Activated T-helper 2 cell treated with anti-CD3 and anti-CD28 coated beads, Interferon-gamma antibody, Interleukin-2, Interleukin-4, amounts not matched to agents 10 μg/mL and 5 μg/mL and 100 μg/mL, durations not matched to agents 14 hours and 24 hours and 36 hours (primary cell): Measurements from ENCODE around the gene FBXO33. TPM values are rescaled to one million over a fixed set of nuclear protein-coding genes. Genes with fewer than 3 reads are reported as not detected.
"Not testable (repeated sequence)": the region's sequence is repeated elsewhere in the genome, so short reads cannot be mapped to it uniquely, and the experiment has no call there.

Source experiments
- DNase-seq: peaks from one replicate; pipeline ENCODE4 v3.0.0; 2021; ENCODE audit warnings: low spot score
- H3K27ac Mint-ChIP-seq: one replicate; pipeline ENCODE4 v1.8.0; 2021; ENCODE audit warnings: mixed read lengths
- H3K27me3 Mint-ChIP-seq: one replicate; pipeline ENCODE4 v1.8.0; 2021; ENCODE audit warnings: low read depth, mixed read lengths
- H3K36me3 Mint-ChIP-seq: one replicate; pipeline ENCODE4 v1.8.0; 2021; ENCODE audit warnings: low read depth, mixed read lengths
- H3K4me1 Mint-ChIP-seq: one replicate; pipeline ENCODE4 v1.8.0; 2021; ENCODE audit warnings: low read depth, mixed read lengths
- H3K4me3 Mint-ChIP-seq: one replicate; pipeline ENCODE4 v1.8.0; 2021; ENCODE audit warnings: low read depth, mild to moderate bottlenecking, moderate library complexity, mixed read lengths
- H3K9me3 Mint-ChIP-seq: one replicate; pipeline ENCODE4 v1.8.0; 2021; ENCODE audit warnings: mixed read lengths
- intact Hi-C: fragments of 100-400 bp; cut with micrococcal nuclease; formaldehyde crosslinking; loops from one replicate; pipeline ENCODE4 v1.15.1; 2023
- total RNA-seq: library from RNA; stranded (reverse); gene quantifications from 2 replicates; pipeline ENCODE4 v1.2.3, GENCODE V29; 2022

FBXO33 gene
- total RNA-seq, 1 donor from 2014 or later: 15.7 TPM

DNA sequence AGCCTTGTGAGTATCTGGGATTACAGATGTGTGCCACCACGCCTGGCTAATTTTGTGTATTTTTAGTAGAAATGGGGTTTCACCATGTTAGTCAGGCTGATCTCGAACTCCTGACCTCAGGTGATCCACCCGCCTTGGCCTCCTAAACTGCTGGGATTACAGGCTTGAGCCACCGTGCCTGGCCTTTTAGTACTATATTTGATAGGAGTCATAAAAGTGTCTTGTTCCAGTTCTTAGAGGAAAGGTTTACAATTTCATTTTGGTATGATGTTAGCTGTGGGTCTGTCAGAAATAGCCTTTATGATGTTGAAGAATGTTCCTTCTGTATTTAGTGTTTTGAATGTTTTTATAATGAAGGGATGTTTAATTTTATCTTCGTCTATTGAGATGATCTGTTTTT lies 70.7 kb downstream of the FBXO33 start:
- H3K27me3 Mint-ChIP-seq, DNase-seq, H3K4me1 Mint-ChIP-seq, H3K27ac Mint-ChIP-seq, H3K4me3 Mint-ChIP-seq, intact Hi-C loops: not testable (repeated sequence)
- Mint-ChIP-seq H3K36me3 (peaks cover 81% of the 10 kb centered on the region), H3K9me3 (peaks cover 27% of the 10 kb centered on the region)

DNA sequence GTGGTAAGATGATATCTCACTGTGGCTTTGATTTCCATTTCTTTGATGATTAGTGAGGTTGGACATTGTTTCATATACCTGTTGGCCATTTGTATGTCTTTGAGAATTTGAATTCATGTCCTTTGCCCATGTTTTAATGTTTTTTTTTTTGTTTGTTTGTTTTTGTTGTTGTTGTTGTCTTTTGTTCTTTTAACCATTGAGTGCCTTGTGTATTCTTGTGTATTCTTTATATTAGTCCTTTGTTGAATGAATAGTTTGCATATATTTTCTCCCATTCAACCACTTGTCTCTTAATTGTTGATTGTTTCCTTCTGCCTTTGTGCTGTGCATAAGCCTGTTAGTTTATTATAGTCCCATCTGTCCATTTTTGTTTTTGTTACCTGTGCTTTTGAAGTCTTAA lies 71.9 kb downstream of the FBXO33 start:
- Mint-ChIP-seq H3K36me3 (peaks cover 81% of the 10 kb centered on the region), H3K27ac (no peak overlapping the region), H3K27me3 (no peaks in the 10 kb centered on the region), H3K4me1 (peaks cover 3% of the 10 kb centered on the region), H3K9me3 (peaks cover 20% of the 10 kb centered on the region), H3K4me3 (no peak overlapping the region)
- DNase-seq: no peak
- intact Hi-C loops: no loop called here

- H3K27ac Mint-ChIP-seq, intact Hi-C loops, H3K4me3 Mint-ChIP-seq, H3K4me1 Mint-ChIP-seq, H3K9me3 Mint-ChIP-seq, DNase-seq, H3K27me3 Mint-ChIP-seq: not testable (repeated sequence)
- H3K36me3 Mint-ChIP-seq: peaks cover 78% of the 10 kb centered on the region
These were observed 73.2 kb downstream of the FBXO33 start for GRCh38 chr14:39359069-39359468.

GRCh38 chr14:39351708-39352107 lies 80.5 kb downstream of the FBXO33 start:
- H3K27me3 Mint-ChIP-seq: no peaks in the 10 kb centered on the region
- peaks cover 11% of the 10 kb centered on the region for H3K9me3 Mint-ChIP-seq
- H3K27ac Mint-ChIP-seq: no peak overlapping the region
- intact Hi-C loops: no loop called here
- peaks cover 6% of the 10 kb centered on the region for H3K4me1 Mint-ChIP-seq
- peaks cover 61% of the 10 kb centered on the region for H3K36me3 Mint-ChIP-seq
- no peak overlapping the region for H3K4me3 Mint-ChIP-seq
- no peak for DNase-seq

GRCh38 chr14:39350866-39351265 lies 81.4 kb downstream of the FBXO33 start:
- no peak for DNase-seq
- peaks cover 58% of the 10 kb centered on the region for H3K36me3 Mint-ChIP-seq
- no peak overlapping the region for H3K4me3 Mint-ChIP-seq
- intact Hi-C loops: no loop called here
- peaks cover 6% of the 10 kb centered on the region for H3K4me1 Mint-ChIP-seq
- no peak overlapping the region for H3K27ac Mint-ChIP-seq
- H3K9me3 Mint-ChIP-seq: peaks cover 11% of the 10 kb centered on the region
- H3K27me3 Mint-ChIP-seq: no peaks in the 10 kb centered on the region

Other genes with a start within 250 kb of the FBXO33 start
- gene MIA2, start 198.5 kb downstream of the FBXO33 start, total RNA-seq: 17.0 and 17.5 TPM in 2 replicates